Stimulated activated naive CD8-positive, alpha-beta T cell treated with anti-CD3 and anti-CD28 coated beads, Interleukin-15, Interleukin-2, amounts not matched to agents 100 ng/mL and 50 ng/mL, for 24 hours (primary cell): ENCODE results near the gene BGN.

Experiments
- H3K27ac Mint-ChIP-seq: one replicate; pipeline ENCODE4 v1.8.0; 2021; ENCODE audit warnings: mild to moderate bottlenecking, mixed read lengths
- H3K27me3 Mint-ChIP-seq: one replicate; pipeline ENCODE4 v1.8.0; 2021; ENCODE audit warnings: mixed read lengths
- H3K36me3 Mint-ChIP-seq: one replicate; pipeline ENCODE4 v1.8.0; 2021; ENCODE audit warnings: low read depth, mixed read lengths
- H3K4me1 Mint-ChIP-seq: one replicate; pipeline ENCODE4 v1.8.0; 2021; ENCODE audit warnings: low read depth, mixed read lengths
- H3K4me3 Mint-ChIP-seq: one replicate; pipeline ENCODE4 v1.8.0; 2021; ENCODE audit warnings: mild to moderate bottlenecking, mixed read lengths
- H3K9me3 Mint-ChIP-seq: one replicate; pipeline ENCODE4 v1.8.0; 2021; ENCODE audit warnings: mixed read lengths

Gene BGN

GRCh38 chrX:153500676-153501280 lies 6.0 kb downstream of the BGN start:
- H3K4me3 Mint-ChIP-seq, result no peak overlapping the region
- no peaks in the 10 kb centered on the region for H3K4me1 Mint-ChIP-seq
- H3K36me3 Mint-ChIP-seq, result no peaks in the 10 kb centered on the region
- no peaks in the 10 kb centered on the region for H3K27me3 Mint-ChIP-seq
- no peaks in the 10 kb centered on the region for H3K9me3 Mint-ChIP-seq
- H3K27ac Mint-ChIP-seq, result no peak overlapping the region

- no peaks in the 10 kb centered on the region for H3K4me1 Mint-ChIP-seq
- H3K27me3 Mint-ChIP-seq, result no peaks in the 10 kb centered on the region
These were observed 6.8 kb downstream of the BGN start for GRCh38 chrX:153501530-153501929.

GRCh38 chrX:153502131-153502530 lies 7.4 kb downstream of the BGN start:
- H3K27ac Mint-ChIP-seq, result no peak overlapping the region
- no peaks in the 10 kb centered on the region for H3K36me3 Mint-ChIP-seq
- H3K27me3 Mint-ChIP-seq, result no peaks in the 10 kb centered on the region
- no peaks in the 10 kb centered on the region for H3K9me3 Mint-ChIP-seq
- no peaks in the 10 kb centered on the region for H3K4me1 Mint-ChIP-seq
- H3K4me3 Mint-ChIP-seq, result no peak overlapping the region

More at GRCh38 chrX:153501530-153501929, 6.8 kb downstream of the BGN start:
- Mint-ChIP-seq H3K27ac (no peak overlapping the region), H3K4me3 (no peak overlapping the region), H3K36me3 (no peaks in the 10 kb centered on the region), H3K9me3 (no peaks in the 10 kb centered on the region)

DNA sequence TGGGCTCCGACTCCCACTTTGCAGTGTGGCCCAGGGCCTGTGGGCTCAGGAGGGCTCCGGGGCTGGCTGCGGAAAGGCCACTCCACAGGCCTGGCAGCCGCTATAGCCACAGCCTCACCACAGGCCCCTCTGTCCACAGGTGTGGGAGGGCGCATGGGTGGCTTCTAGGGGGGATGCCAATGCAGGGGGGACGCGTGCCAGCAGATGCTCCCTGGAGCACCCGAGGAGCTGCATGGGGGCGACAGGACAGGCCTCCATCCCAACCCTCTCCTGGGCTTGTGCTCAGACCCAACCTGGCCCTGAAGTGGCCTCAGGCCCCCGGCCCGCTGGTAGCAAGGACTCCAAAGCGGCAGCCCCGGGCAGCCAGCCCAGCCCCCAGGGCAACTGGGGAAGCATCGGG lies 8.0 kb downstream of the BGN start:
- H3K9me3 Mint-ChIP-seq, result no peaks in the 10 kb centered on the region
- no peak overlapping the region for H3K27ac Mint-ChIP-seq
- no peaks in the 10 kb centered on the region for H3K36me3 Mint-ChIP-seq
- H3K4me1 Mint-ChIP-seq, result no peaks in the 10 kb centered on the region
- H3K27me3 Mint-ChIP-seq, result no peaks in the 10 kb centered on the region
- no peak overlapping the region for H3K4me3 Mint-ChIP-seq

GRCh38 chrX:153504445-153505016 lies 9.8 kb downstream of the BGN start:
- Mint-ChIP-seq H3K27me3 (no peaks in the 10 kb centered on the region), H3K9me3 (no peaks in the 10 kb centered on the region)

GRCh38 chrX:153505361-153505760 lies 10.6 kb downstream of the BGN start:
- no peaks in the 10 kb centered on the region for H3K9me3 Mint-ChIP-seq
- no peak overlapping the region for H3K4me3 Mint-ChIP-seq
- no peaks in the 10 kb centered on the region for H3K36me3 Mint-ChIP-seq
- no peak overlapping the region for H3K27ac Mint-ChIP-seq
- H3K27me3 Mint-ChIP-seq, result no peaks in the 10 kb centered on the region
- H3K4me1 Mint-ChIP-seq, result no peaks in the 10 kb centered on the region

More at GRCh38 chrX:153504445-153505016, 9.8 kb downstream of the BGN start:
- Mint-ChIP-seq H3K4me1 (no peaks in the 10 kb centered on the region), H3K36me3 (no peaks in the 10 kb centered on the region), H3K27ac (no peak overlapping the region), H3K4me3 (no peak overlapping the region)

DNA sequence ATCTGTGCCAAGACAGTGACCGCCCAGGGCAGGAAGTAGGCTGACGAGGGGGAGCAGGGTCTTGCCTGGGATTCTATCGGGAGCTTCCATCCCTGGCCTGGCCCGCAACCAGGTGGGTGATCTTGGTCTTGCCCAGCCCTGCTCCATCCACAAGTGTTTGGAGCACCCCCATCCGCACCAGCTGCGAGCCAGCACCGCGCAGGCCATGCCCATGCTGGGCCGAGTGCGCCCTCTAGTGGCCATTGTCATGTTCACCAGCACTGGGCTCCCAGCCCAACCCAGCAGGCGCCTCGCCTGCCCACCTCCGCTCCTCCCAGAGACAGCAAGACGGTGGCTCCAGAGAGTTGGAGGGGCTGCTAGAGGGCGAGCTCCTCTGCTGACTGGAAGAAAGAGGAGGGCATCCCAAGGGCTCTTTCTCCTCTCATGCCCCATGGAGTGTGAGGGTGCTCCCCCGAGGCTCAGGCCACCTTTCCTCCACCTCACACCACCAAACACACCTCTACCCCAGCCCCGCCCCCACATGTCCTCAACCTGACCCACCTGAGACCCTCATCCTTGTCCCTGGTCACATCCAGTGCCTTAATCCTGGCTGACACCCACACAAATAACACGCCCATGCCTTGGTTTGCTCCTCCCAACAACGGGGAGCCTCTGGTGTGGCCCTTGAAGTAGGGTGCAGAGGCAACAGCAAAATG lies 12.9 kb downstream of the BGN start:
- Mint-ChIP-seq H3K27ac (no peak overlapping the region), H3K27me3 (no peaks in the 10 kb centered on the region), H3K4me3 (no peak overlapping the region)

DNA sequence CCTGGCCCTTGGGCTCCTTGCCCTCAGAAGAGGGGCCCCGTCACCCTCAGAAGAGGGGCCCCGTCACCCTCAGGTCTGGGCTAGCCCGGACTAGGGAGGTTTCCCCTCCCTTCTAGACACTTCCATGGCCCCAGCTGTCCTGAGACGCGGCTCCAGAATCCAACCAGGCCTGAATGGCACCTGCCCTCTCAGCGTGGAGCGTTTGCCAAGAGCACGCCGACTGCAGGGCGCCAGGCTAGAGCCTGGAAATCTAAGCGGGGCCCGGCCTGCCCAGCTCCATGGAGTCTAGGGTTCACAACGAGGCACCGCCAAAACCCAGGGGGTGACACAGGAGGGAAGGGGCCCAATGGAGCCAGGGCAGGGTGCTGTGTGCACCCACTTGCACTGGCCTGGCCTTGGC lies 14.8 kb downstream of the BGN start:
- H3K27ac Mint-ChIP-seq, result no peak overlapping the region
- H3K4me1 Mint-ChIP-seq, result no peaks in the 10 kb centered on the region
- no peaks in the 10 kb centered on the region for H3K36me3 Mint-ChIP-seq
- no peak overlapping the region for H3K4me3 Mint-ChIP-seq
- H3K9me3 Mint-ChIP-seq, result no peaks in the 10 kb centered on the region
- H3K27me3 Mint-ChIP-seq, result no peaks in the 10 kb centered on the region

More for the DNA sequence above, 12.9 kb downstream of the BGN start:
- Mint-ChIP-seq H3K9me3 (no peaks in the 10 kb centered on the region), H3K36me3 (no peaks in the 10 kb centered on the region), H3K4me1 (no peaks in the 10 kb centered on the region)

GRCh38 chrX:153510383-153510782 lies 15.6 kb downstream of the BGN start:
- Mint-ChIP-seq H3K27me3 (no peaks in the 10 kb centered on the region), H3K4me1 (no peaks in the 10 kb centered on the region), H3K4me3 (no peak overlapping the region), H3K27ac (no peak overlapping the region), H3K9me3 (no peaks in the 10 kb centered on the region), H3K36me3 (no peaks in the 10 kb centered on the region)

- H3K36me3 Mint-ChIP-seq, result no peaks in the 10 kb centered on the region
- no peaks in the 10 kb centered on the region for H3K9me3 Mint-ChIP-seq
- no peak overlapping the region for H3K27ac Mint-ChIP-seq
- H3K27me3 Mint-ChIP-seq, result peaks cover 10% of the 10 kb centered on the region
- no peak overlapping the region for H3K4me3 Mint-ChIP-seq
- H3K4me1 Mint-ChIP-seq, result no peaks in the 10 kb centered on the region
These were observed 17.2 kb downstream of the BGN start for GRCh38 chrX:153511784-153512500.

DNA sequence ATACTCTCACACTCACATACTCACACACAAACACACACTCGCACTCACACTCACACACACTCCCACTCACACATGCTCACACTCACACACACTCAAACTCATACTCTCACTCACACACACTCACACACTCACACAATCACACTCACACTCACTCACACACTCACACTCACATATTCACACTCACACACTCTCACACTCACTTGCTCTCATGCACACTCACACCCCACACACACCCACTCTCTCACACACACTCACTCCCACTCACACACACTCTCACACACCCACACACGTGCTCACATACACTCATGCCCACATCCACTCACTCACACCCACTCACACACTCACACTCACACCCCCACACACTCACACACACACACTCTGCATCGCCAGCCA lies 17.7 kb downstream of the BGN start:
- H3K4me1 Mint-ChIP-seq, result no peaks in the 10 kb centered on the region
- no peak overlapping the region for H3K4me3 Mint-ChIP-seq
- no peaks in the 10 kb centered on the region for H3K9me3 Mint-ChIP-seq
- H3K27me3 Mint-ChIP-seq, result peaks cover 12% of the 10 kb centered on the region
- H3K36me3 Mint-ChIP-seq, result no peaks in the 10 kb centered on the region
- H3K27ac Mint-ChIP-seq, result no peak overlapping the region

DNA sequence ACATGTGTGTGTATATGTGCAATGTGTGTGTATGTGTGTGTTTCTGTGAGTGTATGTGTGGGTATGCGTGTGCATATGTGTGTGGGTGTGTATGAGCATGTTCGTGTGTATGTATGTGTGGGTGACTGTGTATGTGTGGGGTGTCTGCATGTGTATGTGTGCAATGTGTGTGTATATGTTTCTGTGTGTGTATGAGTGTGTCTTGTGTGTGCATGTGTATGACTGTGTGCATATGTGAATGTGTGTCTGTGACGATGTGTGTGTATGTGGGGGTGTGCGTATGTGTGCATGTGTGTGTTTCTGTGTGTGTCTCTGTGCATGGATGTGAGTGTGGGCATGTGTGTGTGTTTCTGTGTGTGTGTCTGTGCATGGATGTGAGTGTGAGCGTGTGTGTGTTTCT lies 18.5 kb downstream of the BGN start:
- H3K4me3 Mint-ChIP-seq, result no peak overlapping the region
- peaks cover 13% of the 10 kb centered on the region for H3K27me3 Mint-ChIP-seq
- H3K9me3 Mint-ChIP-seq, result no peaks in the 10 kb centered on the region
- no peak overlapping the region for H3K27ac Mint-ChIP-seq
- H3K36me3 Mint-ChIP-seq, result no peaks in the 10 kb centered on the region
- H3K4me1 Mint-ChIP-seq, result no peaks in the 10 kb centered on the region

GRCh38 chrX:153514259-153514658 lies 19.5 kb downstream of the BGN start:
- Mint-ChIP-seq H3K9me3 (no peaks in the 10 kb centered on the region), H3K36me3 (no peaks in the 10 kb centered on the region), H3K4me1 (no peaks in the 10 kb centered on the region), H3K4me3 (no peak overlapping the region), H3K27me3 (peaks cover 17% of the 10 kb centered on the region), H3K27ac (no peak overlapping the region)

DNA sequence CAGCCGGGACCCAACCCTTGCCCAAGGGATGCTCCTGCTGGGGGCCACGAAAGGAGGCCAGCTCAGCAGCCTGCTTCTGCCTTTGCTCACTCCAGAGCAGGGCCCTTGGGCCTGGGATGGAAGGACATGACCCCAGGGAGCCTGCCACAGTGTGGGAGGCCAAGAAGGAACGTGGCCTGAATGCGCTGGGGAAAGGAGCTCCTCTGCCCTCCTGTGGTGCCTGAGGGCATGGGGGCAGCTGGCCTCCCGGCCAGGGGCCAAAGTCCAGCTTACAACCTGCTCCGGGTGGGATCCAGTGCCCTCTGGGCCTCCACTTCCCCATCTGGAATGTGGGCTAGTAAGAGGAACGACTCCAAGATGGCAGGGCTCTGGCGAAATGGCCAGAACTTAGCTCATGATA lies 20.7 kb downstream of the BGN start:
- Mint-ChIP-seq H3K27me3 (peaks cover 17% of the 10 kb centered on the region), H3K9me3 (no peaks in the 10 kb centered on the region), H3K27ac (no peak overlapping the region), H3K4me1 (no peaks in the 10 kb centered on the region), H3K36me3 (no peaks in the 10 kb centered on the region), H3K4me3 (no peak overlapping the region)

DNA sequence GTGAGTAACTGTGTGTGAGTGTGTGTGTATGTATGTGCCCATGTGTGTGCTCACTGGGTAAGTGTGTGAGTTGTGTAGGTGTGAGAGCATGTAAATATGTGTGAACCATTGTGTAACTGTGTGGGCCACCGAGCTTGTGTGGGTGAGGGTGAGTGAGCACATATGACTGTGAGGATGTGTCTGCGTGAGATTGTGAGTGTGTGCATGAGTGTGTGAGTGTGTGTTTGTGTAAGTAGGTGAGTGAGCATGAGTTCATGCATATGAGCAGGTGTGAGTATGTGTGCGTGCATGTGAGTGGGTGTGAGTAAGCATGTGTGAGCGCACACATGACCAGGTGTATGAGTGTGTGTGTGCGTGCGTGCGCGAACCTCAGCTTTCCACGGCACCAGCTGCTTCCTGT lies 21.3 kb downstream of the BGN start:
- no peaks in the 10 kb centered on the region for H3K9me3 Mint-ChIP-seq
- H3K27ac Mint-ChIP-seq, result no peak overlapping the region
- H3K27me3 Mint-ChIP-seq, result peaks cover 17% of the 10 kb centered on the region
- H3K36me3 Mint-ChIP-seq, result no peaks in the 10 kb centered on the region
- H3K4me1 Mint-ChIP-seq, result no peaks in the 10 kb centered on the region
- no peak overlapping the region for H3K4me3 Mint-ChIP-seq
